HCT116 (cell line): ENCODE measurements around the gene SLC25A43.

Source experiments
- CBX3 ChIP-seq: IDR thresholded peaks from 2 replicates; pipeline ENCODE4 v1.6.1; 2012; ENCODE audit warnings: low read depth
- EZH2 ChIP-seq: fragments of 200-600 bp; sonication (generic); IDR thresholded peaks from 2 replicates; pipeline ENCODE4 v1.6.1; 2017; ENCODE audit warnings: antibody characterized with exemption, mixed run types
- EZH2phosphoT487 ChIP-seq: fragments of 200-600 bp; IDR thresholded peaks from 2 replicates; pipeline ENCODE4 v1.6.1; 2018; ENCODE audit warnings: antibody characterized with exemption, borderline replicate concordance
- MAX ChIP-seq: IDR thresholded peaks from 2 replicates; pipeline ENCODE4 v1.6.1; 2012
- POLR2AphosphoS5 ChIP-seq: IDR thresholded peaks from 2 replicates; pipeline ENCODE4 v1.6.1; 2011; ENCODE audit warnings: mild to moderate bottlenecking, low read depth, low read length, moderate library complexity
- REST ChIP-seq: IDR thresholded peaks from 2 replicates; pipeline ENCODE4 v1.6.1; 2012; ENCODE audit warnings: low read depth
- SRF ChIP-seq: IDR thresholded peaks from 2 replicates; pipeline ENCODE4 v1.6.1; 2012; ENCODE audit warnings: low read depth
- YY1 ChIP-seq: IDR thresholded peaks from 2 replicates; pipeline ENCODE4 v1.6.1; 2011; ENCODE audit warnings: low read length, low read depth, moderate library complexity, mild to moderate bottlenecking; ENCODE audit not compliant: insufficient replicate concordance; ENCODE audit errors: extremely low read depth
- ZNF274 ChIP-seq: fragments of 200-500 bp; sonication (Bioruptor generic); IDR thresholded peaks from 2 replicates; pipeline ENCODE4 v1.6.1; 2014; ENCODE audit warnings: mild to moderate bottlenecking, low read depth, low read length, inconsistent platforms
- TF ChIP-seq, protein P1 (sequence below), 3 experiments: fragments of 200-600 bp in 1 of 3; sonication (generic) in 1 of 3; IDR thresholded peaks in 2 of 3; conservative IDR thresholded peaks in 1 of 3; 2 replicates each; pipeline ENCODE4 v1.5.1; 2012 to 2017; ENCODE audit warnings: low read depth in 2 of 3, low read length in 2 of 3, antibody characterized with exemption in 1 of 3, borderline replicate concordance in 1 of 3, control low read depth in 1 of 3, mild to moderate bottlenecking in 1 of 3, mixed read lengths in 1 of 3, mixed run types in 1 of 3, moderate library complexity in 1 of 3; ENCODE audit not compliant: insufficient read depth in 1 of 3

- no peak for TF ChIP-seq CBX3
- no peak for TF ChIP-seq ZNF274
- TF ChIP-seq EZH2phosphoT487, result no peak
- TF ChIP-seq, protein P1, sequence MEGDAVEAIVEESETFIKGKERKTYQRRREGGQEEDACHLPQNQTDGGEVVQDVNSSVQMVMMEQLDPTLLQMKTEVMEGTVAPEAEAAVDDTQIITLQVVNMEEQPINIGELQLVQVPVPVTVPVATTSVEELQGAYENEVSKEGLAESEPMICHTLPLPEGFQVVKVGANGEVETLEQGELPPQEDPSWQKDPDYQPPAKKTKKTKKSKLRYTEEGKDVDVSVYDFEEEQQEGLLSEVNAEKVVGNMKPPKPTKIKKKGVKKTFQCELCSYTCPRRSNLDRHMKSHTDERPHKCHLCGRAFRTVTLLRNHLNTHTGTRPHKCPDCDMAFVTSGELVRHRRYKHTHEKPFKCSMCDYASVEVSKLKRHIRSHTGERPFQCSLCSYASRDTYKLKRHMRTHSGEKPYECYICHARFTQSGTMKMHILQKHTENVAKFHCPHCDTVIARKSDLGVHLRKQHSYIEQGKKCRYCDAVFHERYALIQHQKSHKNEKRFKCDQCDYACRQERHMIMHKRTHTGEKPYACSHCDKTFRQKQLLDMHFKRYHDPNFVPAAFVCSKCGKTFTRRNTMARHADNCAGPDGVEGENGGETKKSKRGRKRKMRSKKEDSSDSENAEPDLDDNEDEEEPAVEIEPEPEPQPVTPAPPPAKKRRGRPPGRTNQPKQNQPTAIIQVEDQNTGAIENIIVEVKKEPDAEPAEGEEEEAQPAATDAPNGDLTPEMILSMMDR (IDR thresholded peaks at IDR 0.05 in 2 of 3, conservative IDR thresholded peaks at IDR 0.05 in 1 of 3; ENCODE audit: borderline replicate concordance in 1 of 3, insufficient read depth in 1 of 3, low read depth in 2 of 3, low read length in 2 of 3), result no peak
- TF ChIP-seq YY1, result no peak
- no peak for TF ChIP-seq EZH2
- TF ChIP-seq REST, result no peak
- TF ChIP-seq POLR2AphosphoS5, result no peak
- TF ChIP-seq SRF, result no peak
- TF ChIP-seq MAX, result no peak
These were observed 20.0 kb downstream of the SLC25A43 start for GRCh38 chrX:119419146-119419545.
